Skin epidermis (tissue), 12 donors: ENCODE measurements around the gene KIAA0753.
A peak's percentile ranks its signal among the peaks of the same experiment; 100 is the strongest.
"Not testable (repeated sequence)": the region's sequence is repeated elsewhere in the genome, so short reads cannot be mapped to it uniquely, and the experiment has no call there.

Source experiments
- H3K27ac ChIP-seq, 21 experiments: fragments of 200-600 bp; sonication (generic) in 11 of 21; one replicate each; pipeline ENCODE4 v1.5.0; 2020; ENCODE audit warnings: mild to moderate bottlenecking in 3 of 21, inconsistent platforms in 2 of 21, moderate library complexity in 2 of 21
- H3K4me3 ChIP-seq, 7 experiments: fragments of 200-600 bp; sonication (generic) in 2 of 7; one replicate each; pipeline ENCODE4 v1.5.0; 2020; ENCODE audit warnings: inconsistent platforms in 2 of 7, mild to moderate bottlenecking in 2 of 7, moderate library complexity in 1 of 7

Gene KIAA0753

DNA sequence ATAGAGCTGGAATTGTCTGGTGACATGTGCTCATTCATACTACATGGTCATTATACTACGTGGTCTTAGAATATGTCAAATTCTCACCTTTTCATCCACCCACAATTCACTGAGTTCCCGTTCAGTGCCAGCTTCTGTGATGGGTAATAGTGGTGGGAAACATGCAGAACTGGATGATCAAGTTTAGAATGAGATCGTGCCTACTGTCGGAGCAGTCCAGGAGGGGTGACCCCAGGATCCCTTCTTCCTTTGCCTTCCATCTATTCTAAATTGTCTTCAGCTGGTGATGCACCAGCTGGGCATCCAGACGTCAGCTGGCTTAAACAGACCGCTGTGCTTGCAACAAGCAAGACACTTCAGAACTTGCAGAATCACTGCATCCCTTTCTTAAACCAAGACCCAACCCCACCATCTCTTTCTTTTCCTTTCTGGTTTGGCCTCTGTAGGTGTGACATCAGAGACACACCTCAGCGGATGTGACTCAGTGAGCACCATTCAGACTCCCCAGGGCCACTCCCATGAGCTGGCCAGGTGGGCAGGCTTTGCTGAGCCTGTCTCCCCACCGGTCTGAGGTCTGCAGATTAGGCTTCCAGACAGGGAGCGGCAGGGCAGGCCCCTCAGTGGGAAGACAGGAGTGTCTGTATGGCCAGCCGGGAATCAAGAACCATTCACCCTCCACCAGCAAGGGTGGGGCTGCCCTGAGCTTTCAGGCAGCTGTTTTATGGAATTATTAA lies 29.1 kb upstream of the KIAA0753 start:
- H3K4me3 ChIP-seq = no peak overlapping the region
- peak overlapping the region in 14 of 21 experiments; percentile 2 to 76 (median 50) for H3K27ac ChIP-seq

DNA sequence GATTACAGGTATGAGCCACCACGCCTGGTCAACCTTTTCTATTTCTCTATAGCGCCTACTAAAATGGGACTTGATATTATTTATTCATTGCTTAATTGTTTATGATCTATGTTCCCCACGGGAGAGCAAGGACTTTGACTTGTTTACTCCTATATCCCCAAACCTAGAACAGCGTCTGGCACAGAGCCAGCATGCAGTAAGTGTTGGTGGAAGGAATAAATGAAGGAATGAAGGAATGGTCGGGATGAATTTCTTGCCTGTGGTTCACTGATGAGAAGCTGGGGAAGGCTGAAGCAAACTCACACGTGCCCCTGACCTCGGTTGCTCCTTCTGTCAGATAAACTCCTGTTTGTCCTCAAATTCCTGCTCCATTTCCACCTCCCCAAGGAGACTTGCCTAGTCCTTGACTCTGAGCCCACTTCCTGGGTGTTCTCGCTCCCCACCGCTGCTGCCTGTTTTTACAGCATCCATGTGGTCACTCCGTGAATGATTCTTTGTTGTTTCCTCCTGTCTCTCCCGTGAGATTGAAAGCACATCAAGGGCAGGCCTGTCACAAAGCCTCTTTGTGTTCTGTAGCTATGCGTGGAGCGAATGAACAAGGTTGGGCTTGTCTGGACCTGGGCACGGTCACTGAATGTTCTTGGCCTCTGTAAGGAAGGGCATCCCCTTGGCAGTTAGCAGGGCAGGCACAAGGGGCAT lies 28.4 kb upstream of the KIAA0753 start:
- Histone ChIP-seq H3K4me3 (no peak overlapping the region), H3K27ac (peak overlapping the region in 13 of 21 experiments; percentile 2 to 76 (median 50))

DNA sequence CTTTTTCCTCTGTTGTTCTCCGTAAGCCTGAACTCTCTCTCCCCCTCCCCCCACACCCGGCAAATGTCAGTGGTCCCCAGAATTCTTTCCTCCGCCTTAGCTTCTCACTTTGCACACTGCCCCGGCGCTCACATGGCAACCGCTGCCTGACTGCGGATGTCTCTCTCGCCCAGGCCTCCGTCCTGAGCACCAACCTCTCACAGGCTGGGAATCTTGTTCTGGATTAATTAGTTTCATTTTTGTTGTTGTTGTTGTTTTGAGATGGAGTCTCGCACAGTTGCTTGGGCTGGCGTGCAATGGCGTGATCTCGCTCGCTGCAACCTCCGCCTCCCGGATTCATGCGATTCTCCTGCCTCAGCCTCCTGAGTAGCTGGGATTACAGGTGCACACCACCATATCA lies 27.7 kb upstream of the KIAA0753 start:
- Histone ChIP-seq H3K4me3 (no peak overlapping the region), H3K27ac (peak overlapping the region in 1 of 21 experiments; percentile 58)

DNA sequence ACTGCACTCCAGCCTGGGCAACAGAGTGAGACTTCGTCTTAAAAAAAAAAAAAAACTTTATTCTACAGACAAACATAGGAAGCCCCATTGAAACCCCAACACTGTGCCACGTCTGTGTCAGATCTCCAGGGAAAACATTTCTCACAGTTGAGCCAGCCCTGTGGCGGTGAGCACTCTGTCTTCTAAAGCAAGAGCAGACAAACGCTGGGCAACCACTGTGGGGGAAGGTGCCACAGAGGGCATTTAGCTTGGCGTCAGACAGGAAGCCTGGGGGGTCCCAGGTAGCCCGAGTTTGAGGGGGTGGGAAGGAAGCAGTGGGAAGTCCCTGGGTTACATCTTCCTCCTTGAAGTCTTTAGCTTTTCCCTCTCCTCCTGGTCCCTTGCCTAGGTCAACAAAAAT lies 27.0 kb upstream of the KIAA0753 start:
- peak overlapping the region in 3 of 21 experiments; percentile 35 to 63 (median 59) for H3K27ac ChIP-seq
- no peak overlapping the region for H3K4me3 ChIP-seq

DNA sequence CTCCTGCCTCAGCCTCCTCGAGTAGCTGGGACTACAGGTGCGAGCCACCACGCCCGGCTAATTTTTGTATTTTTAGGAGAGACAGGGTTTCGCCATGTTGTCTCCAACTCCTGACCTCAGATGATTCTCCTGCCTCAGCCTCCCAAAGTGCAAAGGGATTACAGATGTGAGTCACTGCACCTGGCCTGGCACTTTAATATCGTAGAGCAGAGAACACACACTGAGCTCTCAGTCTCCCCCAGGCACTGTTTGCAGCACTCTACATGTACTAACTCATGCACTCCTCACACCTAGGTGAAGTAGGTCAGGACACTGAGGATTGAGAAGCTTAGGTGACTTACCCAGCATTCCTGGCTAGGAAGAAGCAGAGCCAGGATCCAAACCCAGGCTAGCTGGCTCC lies 26.0 kb upstream of the KIAA0753 start:
- H3K27ac ChIP-seq = peak overlapping the region in 10 of 21 experiments; percentile 10 to 63 (median 33)
- no peak overlapping the region for H3K4me3 ChIP-seq

DNA sequence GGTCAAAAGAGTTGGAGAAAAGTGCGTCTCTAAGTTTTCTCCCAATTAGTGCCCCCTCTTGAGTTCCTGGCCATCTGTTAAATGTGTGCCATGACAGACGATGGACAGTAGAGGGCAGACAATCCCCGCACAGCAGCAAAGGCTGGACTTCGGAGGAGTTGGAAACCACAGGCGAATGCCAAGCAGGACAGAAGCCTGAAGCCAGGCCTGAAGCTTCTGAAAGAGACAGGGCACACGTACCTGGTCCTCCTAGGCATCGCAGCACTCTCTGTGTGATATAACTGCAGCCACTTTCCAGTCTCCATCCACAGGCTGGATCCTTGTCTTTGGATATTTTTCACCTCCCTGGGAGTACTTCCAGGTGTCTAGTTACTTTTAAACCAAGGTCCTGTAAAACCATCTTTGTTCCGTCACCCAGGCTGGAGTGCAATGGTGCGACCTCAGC lies 25.6 kb upstream of the KIAA0753 start:
- Histone ChIP-seq H3K4me3 (no peak overlapping the region), H3K27ac (peak overlapping the region in 7 of 21 experiments; percentile 10 to 55 (median 28))

DNA sequence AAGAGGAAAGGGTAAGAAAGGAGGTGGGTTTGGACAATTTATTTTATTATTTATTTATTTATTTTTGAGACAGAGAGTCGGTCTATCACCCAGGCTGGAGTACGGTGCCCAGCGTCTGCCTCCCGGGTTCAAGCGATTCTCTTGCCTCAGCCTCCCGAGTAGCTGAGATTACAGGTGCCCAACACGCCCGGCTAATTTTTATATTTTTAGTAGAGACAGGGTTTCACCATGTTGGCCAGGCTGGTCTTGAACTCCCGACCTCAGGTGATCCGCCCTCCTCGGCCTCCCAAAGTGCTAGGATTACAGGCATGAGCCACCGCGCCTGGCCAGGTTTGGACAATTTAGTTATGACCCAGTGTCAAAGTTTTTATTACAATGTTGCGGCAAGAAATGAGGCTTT lies 22.7 kb upstream of the KIAA0753 start:
- H3K27ac ChIP-seq, H3K4me3 ChIP-seq: not testable (repeated sequence)

DNA sequence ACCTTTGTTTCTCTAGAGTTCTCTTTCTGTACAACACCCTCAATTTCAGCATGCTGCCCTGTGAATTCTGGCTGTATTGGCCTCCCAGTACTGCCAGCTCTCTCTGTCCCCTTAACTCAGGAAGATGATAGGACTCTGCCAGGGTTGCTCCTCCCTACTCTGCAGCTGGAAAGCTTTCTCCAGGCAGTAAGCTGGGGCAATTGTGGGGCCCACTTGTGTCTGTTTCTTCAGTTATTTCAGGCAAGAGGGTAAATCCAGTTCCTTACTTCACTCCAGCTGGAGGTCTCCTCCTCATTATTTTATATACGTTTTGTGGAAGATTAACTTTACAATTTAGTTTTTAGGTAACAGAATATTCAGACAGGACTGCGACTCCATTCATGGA lies 20.9 kb upstream of the KIAA0753 start:
- Histone ChIP-seq H3K4me3 (no peak overlapping the region), H3K27ac (peak overlapping the region in 1 of 21 experiments; percentile 29)

DNA sequence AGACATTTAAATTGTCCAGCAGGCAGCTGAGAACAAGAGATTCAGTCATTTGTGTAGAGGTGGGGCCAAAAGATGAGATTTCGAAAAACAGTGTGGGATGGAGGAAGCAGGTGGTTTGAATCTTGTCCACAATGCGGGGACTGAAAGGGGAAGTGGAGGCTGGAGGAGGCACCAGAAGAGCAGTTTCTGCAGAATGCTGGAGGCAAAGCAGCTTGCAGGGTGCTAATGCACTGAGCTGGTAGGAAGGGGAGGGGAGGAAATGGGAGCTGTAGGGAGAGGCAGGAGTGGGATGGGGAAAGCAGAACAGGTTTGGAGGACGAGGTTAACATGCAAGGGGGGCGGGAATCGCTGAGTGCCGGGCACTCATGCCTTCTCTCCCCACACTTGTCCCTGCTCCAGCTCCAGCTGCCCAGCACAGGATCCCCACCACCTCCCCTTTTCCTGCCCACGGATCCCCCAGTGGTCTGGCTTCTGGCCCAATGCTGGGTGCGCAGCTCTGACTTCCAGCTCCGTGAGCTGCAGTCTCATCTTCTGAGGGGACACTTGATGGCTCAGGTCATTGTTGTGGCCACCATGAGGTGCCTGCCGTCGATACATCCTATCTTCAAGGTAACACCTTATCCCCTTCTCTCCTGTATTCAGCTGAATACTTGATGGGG lies 20.4 kb upstream of the KIAA0753 start:
- peak overlapping the region in 2 of 21 experiments; percentile 29 to 42 for H3K27ac ChIP-seq
- H3K4me3 ChIP-seq = no peak overlapping the region

DNA sequence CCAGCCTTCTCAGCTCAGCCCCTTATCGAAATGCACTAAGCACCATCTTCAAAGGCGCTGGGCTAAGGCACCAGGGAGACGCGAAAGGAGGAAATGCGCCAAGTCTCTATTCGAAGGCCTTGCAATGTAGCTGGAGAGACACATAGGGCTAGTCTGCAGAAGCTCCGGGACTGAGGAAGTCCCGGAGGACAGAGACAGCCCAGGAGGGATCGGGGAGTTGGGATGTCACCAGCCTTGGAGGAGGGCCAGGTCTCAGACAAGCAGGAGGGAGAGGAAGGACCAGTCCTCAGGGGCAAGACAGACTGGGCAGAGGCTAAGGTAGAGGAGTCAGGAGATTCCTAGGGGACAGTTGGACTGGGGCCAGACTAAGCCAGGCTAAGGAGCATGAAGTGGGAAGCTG lies 19.6 kb upstream of the KIAA0753 start:
- no peak overlapping the region for H3K4me3 ChIP-seq
- H3K27ac ChIP-seq = peak overlapping the region in 2 of 21 experiments; percentile 17 to 35

DNA sequence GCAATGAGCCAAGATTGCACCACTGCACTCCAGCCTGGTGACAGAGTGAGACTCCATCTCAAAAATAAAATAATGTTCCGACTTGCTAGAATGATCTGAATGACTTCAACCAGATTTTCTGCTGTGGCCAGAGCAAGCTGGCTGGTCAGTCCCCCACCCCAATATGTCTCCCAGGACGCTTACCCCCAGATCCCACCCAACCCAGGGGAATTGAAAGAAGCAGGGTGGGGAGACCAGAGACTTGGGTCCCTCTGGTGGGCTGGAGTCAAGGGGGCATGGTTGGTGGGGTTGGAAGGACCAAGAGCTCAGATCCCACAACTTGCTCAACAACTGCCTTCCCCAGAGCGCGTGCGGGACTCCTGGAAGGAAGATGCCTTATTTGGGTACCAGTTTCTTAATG lies 17.9 kb upstream of the KIAA0753 start:
- not testable (repeated sequence) for H3K27ac ChIP-seq, H3K4me3 ChIP-seq

DNA sequence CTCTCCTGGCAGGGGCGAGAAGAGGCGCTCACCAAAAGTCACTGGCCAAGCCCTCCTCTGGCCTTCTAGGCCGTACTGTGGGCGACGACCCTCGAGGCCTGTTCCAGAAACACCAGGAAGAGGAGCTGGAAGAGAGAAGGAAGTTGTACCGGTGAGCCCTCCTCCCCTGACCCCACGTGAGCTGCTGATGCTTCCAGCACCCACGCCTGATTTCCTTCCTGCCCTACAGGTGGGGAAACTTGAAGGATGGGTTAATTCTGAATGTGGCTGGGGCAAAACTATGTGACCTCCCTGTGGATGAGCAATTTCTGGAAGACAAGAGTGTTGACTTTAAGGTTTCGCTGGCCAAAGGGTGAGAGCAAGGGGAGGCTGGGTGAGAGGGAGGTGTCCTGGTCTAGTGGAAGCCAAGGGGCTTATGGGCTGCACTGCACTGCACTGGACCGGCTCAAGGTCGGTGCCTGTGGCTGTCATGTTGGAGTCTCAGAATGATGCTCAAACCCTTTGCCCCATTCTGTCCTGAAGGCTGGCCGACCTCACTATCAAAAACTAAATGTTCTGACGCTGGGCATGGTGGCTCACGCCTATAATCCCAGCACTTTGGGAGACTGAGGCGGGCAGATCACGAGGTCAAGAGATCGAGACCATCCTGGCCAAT lies 17.2 kb upstream of the KIAA0753 start:
- Histone ChIP-seq H3K27ac (peak overlapping the region in 10 of 21 experiments; percentile 23 to 76 (median 58)), H3K4me3 (peak overlapping the region; percentile 18 to 51 (median 34))

DNA sequence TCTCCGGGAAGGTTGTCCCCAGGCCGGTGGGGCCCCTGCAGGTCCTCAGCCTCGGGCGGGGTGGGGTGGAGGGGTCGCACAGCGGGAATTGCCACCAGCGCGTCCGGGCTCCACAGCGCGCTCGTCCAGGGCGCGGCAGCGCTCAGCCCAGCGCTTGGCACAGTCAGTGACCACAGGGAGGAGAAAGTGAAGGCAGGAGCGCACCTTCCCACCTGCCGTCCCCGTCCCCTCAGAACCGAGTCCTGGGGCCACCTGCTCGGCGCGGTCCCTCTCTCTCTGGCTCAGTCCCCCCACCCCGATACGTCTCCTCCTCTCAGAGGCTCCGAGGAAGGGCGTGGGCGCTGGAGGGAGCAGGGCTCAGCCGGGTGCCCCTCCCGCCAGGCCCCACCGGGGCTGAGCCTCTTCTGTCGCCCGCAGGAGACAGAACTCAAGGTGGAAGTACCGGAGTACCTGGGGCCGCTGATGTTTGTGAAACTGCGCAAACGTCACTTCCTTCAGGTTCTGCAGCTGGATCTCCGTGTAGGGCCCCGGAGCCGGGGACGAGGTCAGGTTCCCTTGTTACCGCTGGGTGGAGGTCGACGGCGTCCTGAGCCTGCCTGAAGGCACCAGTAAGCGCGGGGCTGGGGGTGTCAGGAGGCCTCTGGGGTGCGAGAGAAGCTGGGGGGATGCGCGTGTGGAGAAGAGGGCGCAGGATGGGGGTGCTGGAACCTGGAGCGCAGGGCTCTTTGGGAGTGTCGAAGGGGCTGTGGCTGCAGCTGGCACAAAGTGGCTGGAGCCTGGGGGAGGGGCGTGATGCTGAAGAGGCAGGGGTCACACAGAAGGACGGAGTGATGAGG lies 16.5 kb upstream of the KIAA0753 start:
- Histone ChIP-seq H3K4me3 (peak overlapping the region; percentile 18 to 51 (median 34)), H3K27ac (peak overlapping the region in 11 of 21 experiments; percentile 12 to 76 (median 57))

DNA sequence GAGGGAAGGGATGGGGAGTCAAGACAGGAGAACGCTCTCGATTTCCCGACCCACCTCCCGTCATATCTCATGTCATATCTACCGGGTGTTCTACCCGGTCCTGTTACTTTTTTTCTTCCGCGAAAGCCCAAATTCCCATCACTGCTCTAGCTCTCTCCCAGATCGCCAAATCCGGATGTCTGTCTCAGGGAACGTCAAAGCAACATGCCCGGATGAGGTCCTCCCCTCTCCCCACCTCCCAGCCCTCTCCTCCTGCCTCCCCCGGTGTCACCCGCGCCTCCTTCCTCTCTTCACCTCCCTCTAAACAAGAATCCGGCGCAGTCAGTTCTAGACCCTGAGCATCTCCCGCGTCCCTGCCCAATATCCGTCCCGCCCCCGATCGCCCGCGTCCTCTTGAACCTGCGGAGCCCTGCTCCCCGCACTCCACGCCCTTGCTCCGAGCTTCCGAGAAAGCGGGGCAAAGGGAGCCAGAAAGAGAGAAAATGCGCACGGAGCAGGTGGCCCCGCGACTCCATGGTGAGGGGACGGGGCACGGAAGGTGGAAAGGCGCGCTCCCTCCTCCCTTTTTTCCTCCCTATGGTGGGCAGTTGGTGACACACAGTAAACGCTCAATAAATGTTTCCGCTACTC lies 15.3 kb upstream of the KIAA0753 start:
- Histone ChIP-seq H3K27ac (peak overlapping the region in 4 of 21 experiments; percentile 47 to 71 (median 62)), H3K4me3 (peak overlapping the region; percentile 13 to 51 (median 18))

DNA sequence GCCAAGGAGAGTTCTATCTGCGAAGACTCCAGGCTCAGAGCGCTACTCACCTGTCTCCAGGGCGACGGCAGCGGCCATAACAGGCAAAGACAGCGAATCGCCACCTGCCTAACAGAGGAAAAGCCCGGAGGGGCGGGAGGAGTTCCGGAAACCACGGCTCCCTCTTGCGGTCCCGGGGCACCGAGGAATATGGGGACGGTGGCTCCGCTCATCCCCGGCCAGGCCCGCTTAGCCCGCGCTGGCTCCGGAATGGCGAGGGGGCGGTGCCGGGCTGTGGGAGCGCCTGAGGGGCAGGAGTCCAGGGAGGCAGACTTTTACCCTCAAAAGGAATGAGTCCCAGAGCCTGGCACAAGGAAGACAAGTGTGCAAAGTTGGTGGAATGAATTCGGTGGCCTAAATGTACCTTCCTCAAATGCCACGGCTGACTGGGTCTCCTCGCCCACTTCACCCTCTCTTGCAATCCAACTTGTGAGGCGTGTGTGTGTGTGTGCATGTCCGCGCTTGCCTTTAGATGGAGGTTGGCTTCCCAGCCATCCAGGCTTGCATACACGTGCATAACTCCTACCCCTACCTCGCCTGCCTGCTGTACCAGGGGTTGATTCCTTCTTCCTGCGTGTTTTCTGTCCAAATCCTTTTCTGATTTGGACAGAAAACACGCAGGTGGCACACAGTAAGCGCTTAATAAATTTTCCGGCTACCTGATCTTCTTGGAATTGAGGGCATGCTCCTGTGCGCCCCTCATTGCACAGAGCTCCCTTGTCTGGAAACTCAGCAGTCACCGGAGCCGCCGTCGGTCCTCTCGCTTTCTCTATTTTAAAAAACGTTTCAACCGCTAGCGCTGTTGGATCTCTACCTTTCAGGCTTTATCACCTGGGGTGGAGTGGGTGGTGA lies 14.6 kb upstream of the KIAA0753 start:
- Histone ChIP-seq H3K4me3 (peak overlapping the region in 6 of 7 experiments; percentile 7 to 51 (median 18)), H3K27ac (peak overlapping the region in 14 of 21 experiments; percentile 1 to 71 (median 53))

DNA sequence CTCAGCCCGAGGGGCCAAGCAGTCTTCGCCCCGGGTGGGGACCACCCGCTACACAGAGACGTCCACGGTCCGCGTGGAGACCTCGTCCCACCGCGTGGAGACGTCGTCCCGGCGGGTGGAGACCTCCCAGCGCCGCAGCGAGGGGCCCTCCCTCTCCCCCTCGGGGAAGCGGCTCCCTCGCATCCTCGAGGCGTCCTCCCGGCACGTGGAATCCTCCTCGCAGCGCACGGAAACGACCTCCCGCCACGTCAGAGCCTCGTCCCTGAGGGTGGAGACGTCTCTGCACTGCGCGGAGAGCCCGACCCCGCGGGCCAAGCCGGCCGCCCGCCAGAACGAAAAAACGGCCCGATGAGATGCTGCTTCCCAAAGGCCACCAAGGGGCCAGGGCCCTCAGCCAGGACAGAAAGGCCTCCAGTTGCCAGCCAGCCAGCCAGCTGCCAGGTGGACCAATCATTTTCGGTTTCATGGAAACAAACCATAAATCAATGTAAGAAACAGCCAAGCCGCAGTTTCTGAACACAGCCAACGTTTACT lies 11.5 kb upstream of the KIAA0753 start:
- Histone ChIP-seq H3K27ac (peak overlapping the region in 20 of 21 experiments; percentile 63 to 93 (median 84)), H3K4me3 (peak overlapping the region; percentile 53 to 87 (median 68))

DNA sequence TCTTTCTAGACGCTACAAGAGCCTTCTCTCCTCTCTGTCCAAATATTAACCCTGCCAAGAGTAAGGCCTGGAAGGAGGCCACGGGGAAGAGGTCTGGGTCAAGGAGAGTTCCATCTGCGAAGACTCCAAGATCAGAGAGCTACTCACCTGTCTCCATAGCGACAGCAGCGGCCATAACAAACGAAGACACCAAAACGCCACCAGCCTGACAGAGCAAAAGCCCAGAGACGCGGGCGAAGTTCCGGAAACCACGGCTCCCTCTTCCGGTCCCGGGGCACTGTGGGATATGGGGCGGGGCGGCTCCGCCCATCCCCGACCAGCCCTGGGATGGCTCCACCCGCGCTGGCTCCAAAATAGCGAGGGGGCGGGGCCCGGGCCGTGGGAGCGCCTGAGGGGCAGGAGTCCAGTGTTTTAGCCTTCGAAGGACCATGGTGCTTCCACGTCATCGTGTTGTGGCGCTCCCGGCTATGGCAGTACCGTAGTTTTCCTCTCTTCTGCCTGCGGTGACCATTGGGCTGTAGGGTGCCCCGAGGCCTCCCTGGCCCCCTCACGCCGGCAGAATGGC lies 10.9 kb upstream of the KIAA0753 start, which contains the start of the genes C17orf100 and MED31:
TSS of gene C17orf100 (plus strand) at position 409 of the 565 bp plus-strand sequence. CDS start at position 561, 152 bp downstream.
TSS of gene MED31 (minus strand) at position 252 of the 565 bp plus-strand sequence. CDS start at position 175, 77 bp downstream.
- H3K27ac ChIP-seq = peak within 1 kb of the TSS; percentile 55 to 93 (median 83)
- peak within 1 kb of the TSS; percentile 53 to 87 (median 68) for H3K4me3 ChIP-seq
